ENCODE measurements around the gene FSTL5.

The FSTL5 gene

DNA sequence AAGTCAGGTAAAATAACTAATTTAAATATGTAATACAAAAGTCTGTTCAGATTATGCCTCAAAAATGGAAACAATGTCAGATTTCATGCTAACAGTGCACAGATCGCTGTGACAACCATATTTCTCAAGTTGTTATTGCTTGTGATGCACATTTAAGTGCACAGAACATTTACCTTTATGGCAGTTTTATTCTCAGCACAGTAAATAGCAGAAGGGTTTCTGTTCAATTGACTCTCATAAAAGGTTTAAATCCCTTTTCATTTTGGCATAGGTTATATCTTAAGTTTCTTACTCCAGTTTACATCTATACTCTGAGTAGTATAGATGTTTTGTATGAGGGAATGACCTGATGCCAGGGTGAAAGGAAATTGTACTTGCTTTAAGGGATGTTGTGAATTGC is 247.8 kb downstream of the FSTL5 start:
- Histone ChIP-seq H3K27me3 (no peaks in the 10 kb centered on the region), H3K27ac (no peak overlapping the region), H3K4me1 (ENCODE audit: control insufficient read depth in 1 of 2, insufficient read depth in 1 of 2, low read depth in 1 of 2, low read length in 1 of 2) (no peaks in the 10 kb centered on the region), H3K36me3 (no peaks in the 10 kb centered on the region), H3K9me3 (no peaks in the 10 kb centered on the region), H3K4me3 (ENCODE audit: low read depth in 1 of 2, low read length in 1 of 2) (no peak overlapping the region)
- TF ChIP-seq, protein P1, sequence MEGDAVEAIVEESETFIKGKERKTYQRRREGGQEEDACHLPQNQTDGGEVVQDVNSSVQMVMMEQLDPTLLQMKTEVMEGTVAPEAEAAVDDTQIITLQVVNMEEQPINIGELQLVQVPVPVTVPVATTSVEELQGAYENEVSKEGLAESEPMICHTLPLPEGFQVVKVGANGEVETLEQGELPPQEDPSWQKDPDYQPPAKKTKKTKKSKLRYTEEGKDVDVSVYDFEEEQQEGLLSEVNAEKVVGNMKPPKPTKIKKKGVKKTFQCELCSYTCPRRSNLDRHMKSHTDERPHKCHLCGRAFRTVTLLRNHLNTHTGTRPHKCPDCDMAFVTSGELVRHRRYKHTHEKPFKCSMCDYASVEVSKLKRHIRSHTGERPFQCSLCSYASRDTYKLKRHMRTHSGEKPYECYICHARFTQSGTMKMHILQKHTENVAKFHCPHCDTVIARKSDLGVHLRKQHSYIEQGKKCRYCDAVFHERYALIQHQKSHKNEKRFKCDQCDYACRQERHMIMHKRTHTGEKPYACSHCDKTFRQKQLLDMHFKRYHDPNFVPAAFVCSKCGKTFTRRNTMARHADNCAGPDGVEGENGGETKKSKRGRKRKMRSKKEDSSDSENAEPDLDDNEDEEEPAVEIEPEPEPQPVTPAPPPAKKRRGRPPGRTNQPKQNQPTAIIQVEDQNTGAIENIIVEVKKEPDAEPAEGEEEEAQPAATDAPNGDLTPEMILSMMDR (IDR thresholded peaks at IDR 0.05): no peak

DNA sequence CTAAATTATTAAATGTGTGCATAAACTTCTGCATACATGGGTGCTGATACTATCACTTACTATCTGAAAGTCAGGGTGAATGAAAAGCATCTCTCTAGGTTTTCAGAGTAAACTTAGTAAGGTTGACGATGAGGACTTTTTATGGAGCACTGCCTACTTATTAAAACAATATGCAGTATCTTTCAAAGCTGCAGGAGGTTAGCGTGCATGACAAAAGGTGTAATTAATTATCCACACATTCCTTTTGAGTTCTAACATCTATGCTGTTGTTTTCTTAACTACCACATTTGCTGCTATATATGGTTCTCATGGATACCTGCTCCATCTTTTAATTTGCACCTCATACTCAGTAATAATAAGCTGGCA is 256.2 kb downstream of the FSTL5 start:
- Histone ChIP-seq H3K4me1 (ENCODE audit: control insufficient read depth in 1 of 2, insufficient read depth in 1 of 2, low read depth in 1 of 2, low read length in 1 of 2) (no peaks in the 10 kb centered on the region), H3K27me3 (no peaks in the 10 kb centered on the region), H3K27ac (no peak overlapping the region), H3K36me3 (no peaks in the 10 kb centered on the region), H3K4me3 (ENCODE audit: low read depth in 1 of 2, low read length in 1 of 2) (no peak overlapping the region), H3K9me3 (no peaks in the 10 kb centered on the region)
- TF ChIP-seq, protein P1 (IDR thresholded peaks at IDR 0.05): no peak

DNA sequence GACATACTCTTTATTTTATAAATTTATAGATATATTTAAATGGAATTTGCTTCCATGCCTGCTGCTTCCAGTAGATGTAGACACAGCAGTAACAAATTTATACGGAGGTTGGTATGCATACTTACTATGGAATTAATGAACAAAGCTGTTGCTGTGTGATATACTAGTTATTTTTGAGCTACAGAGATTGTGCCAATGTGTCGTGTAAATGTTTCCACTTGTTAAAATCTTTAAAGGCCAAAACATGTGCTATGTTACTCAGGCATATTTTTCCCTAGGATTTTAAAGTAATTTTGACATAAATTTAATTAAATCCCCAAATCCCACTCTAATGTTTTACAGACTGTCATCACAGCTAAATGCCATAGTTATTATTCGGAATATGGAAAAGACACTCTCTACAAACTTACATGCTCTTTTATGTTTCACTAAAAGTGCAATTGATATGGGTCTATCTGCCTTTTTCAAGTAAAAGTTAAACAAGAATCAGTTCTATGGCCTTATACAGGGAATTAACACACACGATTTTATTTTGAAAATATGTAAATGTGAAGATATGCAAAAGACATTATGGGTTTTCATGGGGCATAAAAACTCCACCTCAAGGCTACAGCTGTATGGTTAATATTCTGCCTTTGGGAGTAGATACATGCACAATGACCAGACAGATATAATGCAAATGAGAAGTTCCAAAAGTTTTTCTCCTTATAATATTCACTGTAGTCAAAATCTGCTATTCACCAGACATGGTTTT is 256.8 kb downstream of the FSTL5 start:
- Histone ChIP-seq H3K4me1 (ENCODE audit: control insufficient read depth in 1 of 2, insufficient read depth in 1 of 2, low read depth in 1 of 2, low read length in 1 of 2) (no peaks in the 10 kb centered on the region), H3K4me3 (ENCODE audit: low read depth in 1 of 2, low read length in 1 of 2) (no peak overlapping the region), H3K9me3 (no peaks in the 10 kb centered on the region), H3K27me3 (no peaks in the 10 kb centered on the region), H3K36me3 (no peaks in the 10 kb centered on the region), H3K27ac (no peak overlapping the region)
- TF ChIP-seq, protein P1 (IDR thresholded peaks at IDR 0.05): no peak

GRCh38 chr4:161900110-161900509 is 263.7 kb downstream of the FSTL5 start:
- no peaks in the 10 kb centered on the region for H3K36me3 ChIP-seq
- H3K4me3 ChIP-seq (ENCODE audit: low read depth in 1 of 2, low read length in 1 of 2): no peak overlapping the region
- TF ChIP-seq, protein P1 (IDR thresholded peaks at IDR 0.05): no peak
- no peaks in the 10 kb centered on the region for H3K4me1 ChIP-seq (ENCODE audit: control insufficient read depth in 1 of 2, insufficient read depth in 1 of 2, low read depth in 1 of 2, low read length in 1 of 2)
- no peaks in the 10 kb centered on the region for H3K27me3 ChIP-seq
- H3K9me3 ChIP-seq: no peaks in the 10 kb centered on the region
- H3K27ac ChIP-seq: no peak overlapping the region

- Histone ChIP-seq H3K4me3 (ENCODE audit: low read depth in 1 of 2, low read length in 1 of 2) (no peak overlapping the region), H3K4me1 (ENCODE audit: control insufficient read depth in 1 of 2, insufficient read depth in 1 of 2, low read depth in 1 of 2, low read length in 1 of 2) (no peaks in the 10 kb centered on the region), H3K27me3 (no peaks in the 10 kb centered on the region), H3K9me3 (no peaks in the 10 kb centered on the region), H3K27ac (no peak overlapping the region), H3K36me3 (no peaks in the 10 kb centered on the region)
- TF ChIP-seq, protein P1 (IDR thresholded peaks at IDR 0.05): no peak
These were observed 269.2 kb downstream of the FSTL5 start for GRCh38 chr4:161894493-161895167.
